ENCODE measurements around the gene AHI1.

- TF ChIP-seq YBX1 (IDR thresholded peaks at IDR 0.05) (no peak), ETV6 (conservative IDR thresholded peaks at IDR 0.05 in 1 of 2, IDR thresholded peaks at IDR 0.05 in 1 of 2; ENCODE audit: borderline replicate concordance in 1 of 2, low read depth in 1 of 2) (no peak)
Measured at GRCh38 chr6:135286962-135287538, 210.5 kb downstream of the AHI1 start.

Data from GM12878 (cell line).